Vagina (tissue), 2 donors: ENCODE measurements around the gene PRKCE. TPM values are rescaled to one million over a fixed set of nuclear protein-coding genes. Genes with fewer than 3 reads are reported as not detected.

Source experiments
- DNase-seq, 2 donors: peaks; one replicate each; pipeline ENCODE4 v3.0.0-alpha.2; 2017; ENCODE audit errors: extremely low spot score in 2 of 2
- H3K27ac ChIP-seq: fragments of 200-600 bp; sonication (generic); one replicate; pipeline ENCODE4 v1.5.1; 2019
- H3K27me3 ChIP-seq: fragments of 200-600 bp; sonication (generic); one replicate; pipeline ENCODE4 v1.5.1; 2019
- H3K36me3 ChIP-seq, 2 donors: fragments of 200-600 bp; sonication (generic); one replicate each; pipeline ENCODE4 v1.5.1; 2017 to 2019
- H3K4me1 ChIP-seq: fragments of 200-600 bp; sonication (generic); one replicate; pipeline ENCODE4 v1.5.1; 2019
- H3K4me3 ChIP-seq, 2 donors: fragments of 200-600 bp; sonication (generic); 1 replicate in 1 of 2; 2 replicates in 1 of 2; pipeline ENCODE4 v1.5.1; 2016 to 2019
- H3K9me3 ChIP-seq: fragments of 200-600 bp; sonication (generic); one replicate; pipeline ENCODE4 v1.5.1; 2019
- CTCF ChIP-seq, 3 experiments: fragments of 450-650 bp in 2 of 3; fragments of 200-600 bp in 1 of 3; sonication (generic) in 1 of 3; IDR thresholded peaks; one replicate each; pipeline ENCODE4 v1.5.1; 2017 to 2019; ENCODE audit warnings: antibody characterized with exemption in 3 of 3, mild to moderate bottlenecking in 2 of 3, moderate library complexity in 2 of 3
- POLR2A ChIP-seq, 2 donors: fragments of 450-650 bp; IDR thresholded peaks; one replicate each; pipeline ENCODE4 v1.6.1; 2017; ENCODE audit warnings: antibody characterized with exemption in 2 of 2, mild to moderate bottlenecking in 2 of 2, moderate library complexity in 2 of 2
- POLR2AphosphoS5 ChIP-seq, 2 donors: sonication (generic); formaldehyde crosslinking; IDR thresholded peaks; one replicate each; pipeline ENCODE4 v1.9.0; 2017; ENCODE audit warnings: antibody characterized with exemption in 2 of 2, mild to moderate bottlenecking in 2 of 2, low read depth in 1 of 2; ENCODE audit not compliant: insufficient read depth in 1 of 2
- intact Hi-C: fragments of 100-400 bp; cut with DNase I; formaldehyde crosslinking; loops from one replicate; pipeline ENCODE4 v1.15.1; 2023
- total RNA-seq: library from RNA; depleted of rRNA; stranded (reverse); fragments of >200 nt; gene quantifications from one replicate; pipeline ENCODE4 v1.2.3, GENCODE V29; 2016

PRKCE gene
- total RNA-seq, 1 donor from 2014 or later = 11.8 TPM

GRCh38 chr2:45983213-45983612 is 331.7 kb downstream of the PRKCE start:
- intact Hi-C loops = no loop called here
- H3K27me3 ChIP-seq = no peaks in the 10 kb centered on the region
- no peak overlapping the region for H3K4me3 ChIP-seq
- TF ChIP-seq POLR2AphosphoS5 (IDR thresholded peaks at IDR 0.05; ENCODE audit: insufficient read depth in 1 of 2, low read depth in 1 of 2) = no peak
- no peak for TF ChIP-seq CTCF (IDR thresholded peaks at IDR 0.05)
- no peak for TF ChIP-seq POLR2A (IDR thresholded peaks at IDR 0.05)
- peak in 1 of 2 donors; percentile 60 for DNase-seq
- no peaks in the 10 kb centered on the region for H3K9me3 ChIP-seq
- H3K4me1 ChIP-seq = no peaks in the 10 kb centered on the region
- H3K36me3 ChIP-seq = no peaks in the 10 kb centered on the region
- no peak overlapping the region for H3K27ac ChIP-seq

- TF ChIP-seq CTCF (IDR thresholded peaks at IDR 0.05) (no peak), POLR2AphosphoS5 (IDR thresholded peaks at IDR 0.05; ENCODE audit: insufficient read depth in 1 of 2, low read depth in 1 of 2) (no peak), POLR2A (IDR thresholded peaks at IDR 0.05) (no peak)
- Histone ChIP-seq H3K36me3 (no peaks in the 10 kb centered on the region), H3K27ac (no peak overlapping the region), H3K9me3 (no peaks in the 10 kb centered on the region), H3K4me1 (no peaks in the 10 kb centered on the region), H3K27me3 (no peaks in the 10 kb centered on the region), H3K4me3 (no peak overlapping the region)
- DNase-seq = peak in 1 of 2 donors; percentile 71
- intact Hi-C loops = no loop called here
These were observed 332.9 kb downstream of the PRKCE start for GRCh38 chr2:45984366-45984765.

- H3K36me3 ChIP-seq = no peaks in the 10 kb centered on the region
- peak in 1 of 2 donors; percentile 62 for DNase-seq
- no peaks in the 10 kb centered on the region for H3K4me1 ChIP-seq
- intact Hi-C loops = no loop called here
- H3K9me3 ChIP-seq = no peaks in the 10 kb centered on the region
- TF ChIP-seq POLR2A (IDR thresholded peaks at IDR 0.05) = no peak
- no peak for TF ChIP-seq CTCF (IDR thresholded peaks at IDR 0.05)
- no peak for TF ChIP-seq POLR2AphosphoS5 (IDR thresholded peaks at IDR 0.05; ENCODE audit: insufficient read depth in 1 of 2, low read depth in 1 of 2)
- no peaks in the 10 kb centered on the region for H3K27me3 ChIP-seq
- H3K27ac ChIP-seq = no peak overlapping the region
- H3K4me3 ChIP-seq = no peak overlapping the region
These were observed 333.5 kb downstream of the PRKCE start for GRCh38 chr2:45984896-45985473.

- no peak for DNase-seq
- H3K9me3 ChIP-seq = no peaks in the 10 kb centered on the region
- no peak overlapping the region for H3K27ac ChIP-seq
- TF ChIP-seq CTCF (IDR thresholded peaks at IDR 0.05) (no peak), POLR2AphosphoS5 (IDR thresholded peaks at IDR 0.05; ENCODE audit: insufficient read depth in 1 of 2, low read depth in 1 of 2) (no peak), POLR2A (IDR thresholded peaks at IDR 0.05) (no peak)
- H3K36me3 ChIP-seq = no peaks in the 10 kb centered on the region
- no peaks in the 10 kb centered on the region for H3K27me3 ChIP-seq
- H3K4me1 ChIP-seq = no peaks in the 10 kb centered on the region
- intact Hi-C loops = no loop called here
- H3K4me3 ChIP-seq = no peak overlapping the region
These were observed 335.0 kb downstream of the PRKCE start for GRCh38 chr2:45986509-45986908.

- Histone ChIP-seq H3K4me1 (peaks cover 10% of the 10 kb centered on the region), H3K36me3 (no peaks in the 10 kb centered on the region), H3K27me3 (no peaks in the 10 kb centered on the region), H3K27ac (no peak overlapping the region), H3K4me3 (no peak overlapping the region), H3K9me3 (no peaks in the 10 kb centered on the region)
- TF ChIP-seq POLR2AphosphoS5 (IDR thresholded peaks at IDR 0.05; ENCODE audit: insufficient read depth in 1 of 2, low read depth in 1 of 2) = no peak
- TF ChIP-seq POLR2A (IDR thresholded peaks at IDR 0.05) = no peak
- TF ChIP-seq CTCF (IDR thresholded peaks at IDR 0.05) = no peak
- intact Hi-C loops = no loop called here
- DNase-seq = peak in 1 of 2 donors; percentile 70
These were observed 336.4 kb downstream of the PRKCE start for GRCh38 chr2:45987856-45988255.
